ENCODE results near the gene MFF. TPM values are rescaled to one million over a fixed set of nuclear protein-coding genes. Genes with fewer than 3 reads are reported as not detected.

MFF gene
- total RNA-seq, 1 donor from 2014 or later = 65.9 TPM

DNA sequence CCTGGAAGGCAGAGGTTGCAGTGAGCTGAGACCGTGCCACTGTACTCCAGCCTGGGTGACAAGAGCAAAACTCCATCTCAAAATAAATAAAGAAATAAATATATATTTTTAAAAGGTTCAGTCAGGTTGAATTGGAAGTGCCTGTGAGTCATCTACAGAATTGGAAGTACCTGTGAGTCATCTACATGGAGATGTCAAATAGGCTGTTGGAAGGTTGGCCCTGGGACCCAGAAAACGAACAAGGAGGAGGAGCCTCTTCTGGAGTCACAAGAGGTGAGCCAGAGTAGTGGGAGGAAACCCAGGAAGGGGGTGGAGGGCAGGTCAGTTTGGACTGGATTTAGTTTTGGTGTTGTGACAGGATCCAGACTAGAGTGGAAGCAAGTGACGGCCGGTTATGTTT lies 77.9 kb downstream of the MFF start:
- intact Hi-C loops (cut with DNase I) = loop anchor here (10.0 kb wide), 2 partner anchors 252 to 482 kb away; no protein-coding TSS in a partner anchor
- H3K36me3 ChIP-seq = no peaks in the 10 kb centered on the region
- no peaks in the 10 kb centered on the region for H3K27me3 ChIP-seq
- TF ChIP-seq, protein P1, sequence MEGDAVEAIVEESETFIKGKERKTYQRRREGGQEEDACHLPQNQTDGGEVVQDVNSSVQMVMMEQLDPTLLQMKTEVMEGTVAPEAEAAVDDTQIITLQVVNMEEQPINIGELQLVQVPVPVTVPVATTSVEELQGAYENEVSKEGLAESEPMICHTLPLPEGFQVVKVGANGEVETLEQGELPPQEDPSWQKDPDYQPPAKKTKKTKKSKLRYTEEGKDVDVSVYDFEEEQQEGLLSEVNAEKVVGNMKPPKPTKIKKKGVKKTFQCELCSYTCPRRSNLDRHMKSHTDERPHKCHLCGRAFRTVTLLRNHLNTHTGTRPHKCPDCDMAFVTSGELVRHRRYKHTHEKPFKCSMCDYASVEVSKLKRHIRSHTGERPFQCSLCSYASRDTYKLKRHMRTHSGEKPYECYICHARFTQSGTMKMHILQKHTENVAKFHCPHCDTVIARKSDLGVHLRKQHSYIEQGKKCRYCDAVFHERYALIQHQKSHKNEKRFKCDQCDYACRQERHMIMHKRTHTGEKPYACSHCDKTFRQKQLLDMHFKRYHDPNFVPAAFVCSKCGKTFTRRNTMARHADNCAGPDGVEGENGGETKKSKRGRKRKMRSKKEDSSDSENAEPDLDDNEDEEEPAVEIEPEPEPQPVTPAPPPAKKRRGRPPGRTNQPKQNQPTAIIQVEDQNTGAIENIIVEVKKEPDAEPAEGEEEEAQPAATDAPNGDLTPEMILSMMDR (IDR thresholded peaks at IDR 0.05) = no peak
- no peaks in the 10 kb centered on the region for H3K9me3 ChIP-seq
- no peak overlapping the region for H3K4me3 ChIP-seq
- DNase-seq (ENCODE audit: low spot score in 2 of 2) = peak in 1 of 2 donors; percentile 27
- no peak overlapping the region for H3K27ac ChIP-seq
- H3K4me1 ChIP-seq = peaks cover 0 to 10% of the 10 kb centered on the region in 2 donors

DNA sequence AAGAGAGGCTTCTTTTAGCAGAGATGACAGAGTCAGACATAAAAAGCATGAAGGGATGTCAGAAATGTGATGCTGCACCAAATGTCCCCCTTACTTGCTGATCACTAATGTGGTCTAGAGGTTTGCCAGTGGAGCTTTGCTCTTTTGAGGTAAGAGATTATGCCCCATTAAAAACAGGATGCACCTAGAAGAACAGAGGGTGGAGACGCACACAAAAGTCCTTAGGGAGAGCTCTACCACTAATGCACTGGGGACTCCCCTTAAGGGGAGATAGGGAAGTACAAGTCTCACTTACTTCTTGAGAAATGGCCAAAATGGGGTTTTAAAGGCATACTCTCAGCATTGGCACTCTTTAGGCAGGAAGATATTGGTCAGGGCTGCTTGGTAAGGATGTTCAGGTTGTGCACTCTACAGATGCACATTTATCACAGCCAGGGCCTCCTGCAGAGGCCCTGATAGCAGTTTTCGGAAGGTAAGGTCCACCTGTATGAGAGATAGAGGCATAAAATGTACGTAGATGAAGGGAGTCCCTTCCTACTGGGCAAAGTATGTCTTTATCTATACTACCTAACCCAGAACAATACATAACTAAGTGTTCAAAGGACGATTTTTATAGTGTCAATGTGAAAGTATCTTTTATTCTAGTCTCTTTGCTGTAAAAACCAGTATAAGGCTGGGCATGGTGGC lies 79.7 kb downstream of the MFF start:
- H3K9me3 ChIP-seq = no peaks in the 10 kb centered on the region
- TF ChIP-seq, protein P1 (IDR thresholded peaks at IDR 0.05) = no peak
- no peaks in the 10 kb centered on the region for H3K27me3 ChIP-seq
- peaks cover 0 to 10% of the 10 kb centered on the region in 2 donors for H3K4me1 ChIP-seq
- H3K36me3 ChIP-seq = no peaks in the 10 kb centered on the region
- H3K4me3 ChIP-seq = no peak overlapping the region
- DNase-seq (ENCODE audit: low spot score in 2 of 2) = no peak
- intact Hi-C loops (cut with DNase I) = loop anchor here (5.0 to 10.0 kb wide), 3 partner anchors 250 to 480 kb away; partner anchors contain the start of gene SLC19A3
- no peak overlapping the region for H3K27ac ChIP-seq

GRCh38 chr2:227406177-227407031 lies 81.4 kb downstream of the MFF start:
- no peaks in the 10 kb centered on the region for H3K36me3 ChIP-seq
- peak overlapping the region; percentile 67 to 84 for H3K27ac ChIP-seq
- H3K4me3 ChIP-seq = peak overlapping the region in 1 of 2 donors; percentile 10
- TF ChIP-seq, protein P1 (IDR thresholded peaks at IDR 0.05) = peak; percentile 57 to 74 (median 63)
- peak in 1 of 2 donors; percentile 87 for DNase-seq (ENCODE audit: low spot score in 2 of 2)
- peaks cover 0 to 10% of the 10 kb centered on the region in 2 donors for H3K4me1 ChIP-seq
- intact Hi-C loops (cut with DNase I) = loop anchor here (1.0 to 10.0 kb wide), 8 partner anchors 40 to 478 kb away; partner anchors contain the start of genes AGFG1, MFF and SLC19A3
- no peaks in the 10 kb centered on the region for H3K9me3 ChIP-seq
- no peaks in the 10 kb centered on the region for H3K27me3 ChIP-seq

Other genes with a start within 250 kb of the MFF start
- 20.5 TPM for gene COL4A4, start 161.0 kb upstream of the MFF start, total RNA-seq
- 1.1 TPM for gene COL4A3, start 160.6 kb upstream of the MFF start, total RNA-seq
- gene TM4SF20, start 54.1 kb downstream of the MFF start, total RNA-seq = not detected
- gene SCYGR1, start 62.7 kb downstream of the MFF start, total RNA-seq = not detected
- 25.5 TPM for gene AGFG1, start 146.9 kb downstream of the MFF start, total RNA-seq

Data from ascending aorta (tissue), 2 donors.